HG03575 (cell line): ENCODE results near the gene KIF5A.
"Not testable (repeated sequence)": the region's sequence is repeated elsewhere in the genome, so short reads cannot be mapped to it uniquely, and the experiment has no call there.

Experiments used
- ATAC-seq: cut with Tn5 transposase; IDR thresholded peaks from one replicate; pipeline ENCODE4 v1.9.1; 2021; ENCODE audit not compliant: unreplicated experiment, insufficient number of reproducible peaks, low FRiP score; ENCODE audit errors: extremely low read depth

The KIF5A gene

GRCh38 chr12:57549909-57550640 is at the start of gene KIF5A:
TSS of gene KIF5A (plus strand) at chr12:57550044. CDS start at chr12:57550272, 228 bp downstream.
- no peak for ATAC-seq

GRCh38 chr12:57500213-57500612 is 49.6 kb upstream of the KIF5A start:
- ATAC-seq: no peak

- not testable (repeated sequence) for ATAC-seq
Observed at GRCh38 chr12:57502311-57502969, 47.4 kb upstream of the KIF5A start.

GRCh38 chr12:57506541-57506940 is 43.3 kb upstream of the KIF5A start:
- not testable (repeated sequence) for ATAC-seq

GRCh38 chr12:57507796-57508195 is 42.0 kb upstream of the KIF5A start:
- not testable (repeated sequence) for ATAC-seq

- ATAC-seq: no peak
Observed at GRCh38 chr12:57511161-57511560, 38.7 kb upstream of the KIF5A start.

- ATAC-seq: no peak
Observed at GRCh38 chr12:57511588-57512325, 38.1 kb upstream of the KIF5A start.

GRCh38 chr12:57512665-57513064 is 37.2 kb upstream of the KIF5A start:
- no peak for ATAC-seq

- ATAC-seq: no peak
Observed at GRCh38 chr12:57513266-57513665, 36.6 kb upstream of the KIF5A start.

GRCh38 chr12:57513677-57514076 is 36.2 kb upstream of the KIF5A start:
- ATAC-seq: not testable (repeated sequence)

GRCh38 chr12:57514246-57514645 is 35.6 kb upstream of the KIF5A start:
- not testable (repeated sequence) for ATAC-seq

- no peak for ATAC-seq
Observed at GRCh38 chr12:57514720-57515407, 35.0 kb upstream of the KIF5A start.

GRCh38 chr12:57515408-57515933 is 34.4 kb upstream of the KIF5A start:
- ATAC-seq: no peak

GRCh38 chr12:57515934-57516541 is 33.8 kb upstream of the KIF5A start:
- ATAC-seq: no peak

GRCh38 chr12:57516617-57517153 is 33.2 kb upstream of the KIF5A start:
- no peak for ATAC-seq

- no peak for ATAC-seq
Observed at GRCh38 chr12:57517187-57517586, 32.7 kb upstream of the KIF5A start.

- ATAC-seq: not testable (repeated sequence)
Observed at GRCh38 chr12:57517718-57518117, 32.1 kb upstream of the KIF5A start.

- no peak for ATAC-seq
Observed at GRCh38 chr12:57518176-57518919, 31.5 kb upstream of the KIF5A start.
